GM23338 (cell line): ENCODE data around the gene BCR. TPM values are rescaled to one million over a fixed set of nuclear protein-coding genes. Genes with fewer than 3 reads are reported as not detected.

ENCODE experiments used
- ATAC-seq: fragments of 200-7000 bp; cut with Tn5 transposase; 3 replicates; pipeline ENCODE4 v1.9.1; 2020
- DNase-seq: peaks from one replicate; pipeline ENCODE4 v3.0.0-alpha.2; 2015; ENCODE audit warnings: low spot score
- H2AFZ ChIP-seq: fragments of 200-600 bp; sonication (generic); 2 replicates; pipeline ENCODE4 v1.8.0; 2016; ENCODE audit warnings: antibody characterized with exemption, mild to moderate bottlenecking, moderate library complexity
- H3F3A ChIP-seq: fragments of 200-600 bp; sonication (generic); replicated peaks from 2 replicates; pipeline ENCODE4 v1.8.0; 2017; ENCODE audit warnings: antibody characterized with exemption, mixed run types, low read depth
- H3K27ac ChIP-seq: fragments of 200-600 bp; sonication (generic); 2 replicates; pipeline ENCODE4 v1.6.1; 2016; ENCODE audit warnings: low read depth
- H3K27me3 ChIP-seq: fragments of 200-600 bp; sonication (generic); 2 replicates; pipeline ENCODE4 v1.8.0; 2016; ENCODE audit warnings: mild to moderate bottlenecking, mixed run types, moderate library complexity; ENCODE audit not compliant: insufficient read depth
- H3K36me3 ChIP-seq: fragments of 200-600 bp; sonication (generic); 2 replicates; pipeline ENCODE4 v1.8.0; 2016; ENCODE audit warnings: mild to moderate bottlenecking; ENCODE audit not compliant: insufficient read depth
- H3K4me1 ChIP-seq: fragments of 200-600 bp; sonication (generic); 2 replicates; pipeline ENCODE4 v1.8.0; 2016; ENCODE audit warnings: mild to moderate bottlenecking, moderate library complexity; ENCODE audit not compliant: insufficient read depth
- H3K4me2 ChIP-seq: fragments of 200-600 bp; sonication (generic); 2 replicates; pipeline ENCODE4 v1.7.1; 2017; ENCODE audit warnings: mixed run types
- H3K4me3 ChIP-seq: fragments of 200-600 bp; sonication (generic); 2 replicates; pipeline ENCODE4 v1.6.1; 2016; ENCODE audit warnings: mixed run types
- H3K79me2 ChIP-seq: fragments of 200-600 bp; sonication (generic); replicated peaks from 2 replicates; pipeline ENCODE4 v1.8.0; 2017; ENCODE audit warnings: mild to moderate bottlenecking; ENCODE audit not compliant: insufficient read depth
- H3K9me2 ChIP-seq: fragments of 200-600 bp; sonication (generic); 2 replicates; pipeline ENCODE4 v1.8.0; 2017; ENCODE audit not compliant: insufficient read depth
- H4K20me1 ChIP-seq: fragments of 200-600 bp; sonication (generic); replicated peaks from 2 replicates; pipeline ENCODE4 v1.8.0; 2017; ENCODE audit warnings: mild to moderate bottlenecking; ENCODE audit not compliant: insufficient read depth
- H3K27ac Mint-ChIP-seq: 2 replicates; pipeline ENCODE4 v1.8.0; 2020; ENCODE audit warnings: inconsistent platforms, mild to moderate bottlenecking, moderate library complexity, mixed read lengths
- H3K27me3 Mint-ChIP-seq: 3 replicates; pipeline ENCODE4 v1.8.0; 2022; ENCODE audit warnings: low read depth, mild to moderate bottlenecking, moderate library complexity, mixed read lengths, inconsistent platforms; ENCODE audit not compliant: insufficient read depth, poor library complexity
- H3K36me3 Mint-ChIP-seq: 3 replicates; pipeline ENCODE4 v1.8.0; 2021; ENCODE audit warnings: low read depth, mild to moderate bottlenecking, inconsistent platforms, moderate library complexity, mixed read lengths
- H3K4me1 Mint-ChIP-seq: 3 replicates; pipeline ENCODE4 v1.8.0; 2020; ENCODE audit warnings: mild to moderate bottlenecking, inconsistent platforms, mixed read lengths
- H3K4me3 Mint-ChIP-seq: 3 replicates; pipeline ENCODE4 v1.8.0; 2021; ENCODE audit warnings: moderate library complexity, mild to moderate bottlenecking, inconsistent platforms, mixed read lengths
- H3K9me3 Mint-ChIP-seq: 3 replicates; pipeline ENCODE4 v1.8.0; 2020; ENCODE audit warnings: moderate library complexity, mild to moderate bottlenecking, inconsistent platforms, mixed read lengths
- CREB1 ChIP-seq: fragments of 250-450 bp; sonication (Bioruptor Pico); IDR thresholded peaks from 2 replicates; pipeline ENCODE4 v1.5.0; 2020; ENCODE audit warnings: low read depth, mild to moderate bottlenecking, moderate library complexity
- CTCF ChIP-seq, 2 experiments: fragments of 200-600 bp in 1 of 2; sonication (generic) in 1 of 2; conservative IDR thresholded peaks; 2 replicates each; pipeline versions ENCODE4 v1.5.1 to v1.6.1; 2016 to 2017; ENCODE audit warnings: antibody characterized with exemption in 2 of 2, low read depth in 2 of 2, mild to moderate bottlenecking in 2 of 2, moderate library complexity in 1 of 2
- EZH2 ChIP-seq: fragments of 200-600 bp; sonication (generic); IDR thresholded peaks from one replicate; pipeline ENCODE4 v1.8.0; 2017; ENCODE audit warnings: antibody characterized with exemption, mild to moderate bottlenecking, low read depth; ENCODE audit not compliant: unreplicated experiment
- EZH2phosphoT487 ChIP-seq: fragments of 200-600 bp; sonication (generic); IDR thresholded peaks from one replicate; pipeline ENCODE4 v1.8.1; 2018; ENCODE audit warnings: antibody characterized with exemption; ENCODE audit not compliant: unreplicated experiment
- JUNB ChIP-seq: IDR thresholded peaks from one replicate; pipeline ENCODE4 v1.6.1; 2016; ENCODE audit warnings: antibody characterized with exemption; ENCODE audit not compliant: unreplicated experiment
- REST ChIP-seq: IDR thresholded peaks from one replicate; pipeline ENCODE4 v1.6.1; 2018; ENCODE audit warnings: antibody characterized with exemption; ENCODE audit not compliant: unreplicated experiment
- STAT1 ChIP-seq: IDR thresholded peaks from one replicate; pipeline ENCODE4 v1.6.1; 2016; ENCODE audit warnings: antibody characterized with exemption; ENCODE audit not compliant: unreplicated experiment
- ZNF331 ChIP-seq: fragments of 250-450 bp; sonication (Bioruptor Pico); IDR thresholded peaks from 2 replicates; pipeline ENCODE4 v1.5.0; 2020; ENCODE audit warnings: low read depth, mild to moderate bottlenecking, moderate library complexity
- ZNF462 ChIP-seq: fragments of 250-450 bp; sonication (Bioruptor Pico); IDR thresholded peaks from 2 replicates; pipeline ENCODE4 v1.5.0; 2020; ENCODE audit warnings: mild to moderate bottlenecking, moderate library complexity
- polyA plus RNA-seq: library from polyadenylated mRNA; unstranded; fragments of >200 nt; fragmentation: Nextera tagmentation; extraction: Ambion mirVana; gene quantifications from 2 replicates; pipeline ENCODE4 v1.2.1, GENCODE V29; 2016
- total RNA-seq: library from RNA; depleted of rRNA; stranded (reverse); fragments of >200 nt; shearing (Covaris generic); gene quantifications from 2 replicates; pipeline ENCODE4 v1.2.3, GENCODE V29; 2014

Gene BCR
- total and polyA plus RNA-seq, 2 experiments from 2014 or later = 17.7 to 121 TPM

GRCh38 chr22:23271597-23271908 is 91.2 kb downstream of the BCR start:
- peaks cover 69% of the 10 kb centered on the region for H3K36me3 Mint-ChIP-seq
- H3K9me2 ChIP-seq = no peaks in the 10 kb centered on the region
- H3K27me3 ChIP-seq = no peaks in the 10 kb centered on the region
- no peak overlapping the region for H2AFZ ChIP-seq
- DNase-seq = no peak
- peaks cover 41% of the 10 kb centered on the region for H3K4me1 Mint-ChIP-seq
- H3K4me3 Mint-ChIP-seq = no peak overlapping the region
- no peak overlapping the region for H3K4me3 ChIP-seq
- no peak overlapping the region for H3K27ac Mint-ChIP-seq
- H4K20me1 ChIP-seq = 0 out of 2 replicates have a peak, but pooled peaks cover 12% of the 10 kb centered on the region
- 0 out of 2 replicates have a peak, but pooled peaks cover 4% of the 10 kb centered on the region for H3F3A ChIP-seq
- peaks cover 21% of the 10 kb centered on the region for H3K4me1 ChIP-seq
- H3K27ac ChIP-seq = no peak overlapping the region
- no peak for ATAC-seq
- no peak overlapping the region for H3K4me2 ChIP-seq
- 0 out of 2 replicates have a peak, but pooled peaks cover 4% of the 10 kb centered on the region for H3K79me2 ChIP-seq
- no peaks in the 10 kb centered on the region for H3K9me3 Mint-ChIP-seq
- peaks cover 3% of the 10 kb centered on the region; the same call in 1 of the 2 replicates for H3K36me3 ChIP-seq
- TF ChIP-seq JUNB = no peak
- no peak for TF ChIP-seq CTCF (conservative IDR thresholded peaks at IDR 0.05; ENCODE audit: low read depth in 2 of 2)
- TF ChIP-seq ZNF331 = no peak
- TF ChIP-seq CREB1 = no peak
- TF ChIP-seq EZH2 = no peak
- TF ChIP-seq STAT1 = no peak
- H3K27me3 Mint-ChIP-seq = peaks cover 17% of the 10 kb centered on the region

GRCh38 chr22:23272371-23272770 is 92.1 kb downstream of the BCR start:
- H3K27ac Mint-ChIP-seq = no peak overlapping the region
- Histone ChIP-seq H3K27me3 (no peaks in the 10 kb centered on the region), H3K27ac (no peak overlapping the region), H3K36me3 (peaks cover 3% of the 10 kb centered on the region; the same call in 1 of the 2 replicates), H2AFZ (no peak overlapping the region), H3K9me2 (no peaks in the 10 kb centered on the region), H3K79me2 (no peaks in the 10 kb centered on the region), H3K4me3 (no peak overlapping the region), H3K4me2 (no peak overlapping the region), H3F3A (0 out of 2 replicates have a peak, but pooled peaks cover 4% of the 10 kb centered on the region), H3K4me1 (peaks cover 20% of the 10 kb centered on the region), H4K20me1 (0 out of 2 replicates have a peak, but pooled peaks cover 8% of the 10 kb centered on the region)
- H3K4me1 Mint-ChIP-seq = peaks cover 33% of the 10 kb centered on the region
- TF ChIP-seq EZH2phosphoT487 = no peak
- TF ChIP-seq ZNF331 = no peak
- TF ChIP-seq REST = no peak
- TF ChIP-seq ZNF462 (CRISPR knock-in tag) = no peak
- DNase-seq (no peak), ATAC-seq (no peak)
- H3K4me3 Mint-ChIP-seq = no peak overlapping the region
- peaks cover 17% of the 10 kb centered on the region for H3K27me3 Mint-ChIP-seq
- H3K9me3 Mint-ChIP-seq = no peaks in the 10 kb centered on the region
- peaks cover 65% of the 10 kb centered on the region for H3K36me3 Mint-ChIP-seq
